Small intestine (tissue), 16 donors: ENCODE data around the gene SPTSSA. TPM values are rescaled to one million over a fixed set of nuclear protein-coding genes. Genes with fewer than 3 reads are reported as not detected.
"Not testable (repeated sequence)": the region's sequence is repeated elsewhere in the genome, so short reads cannot be mapped to it uniquely, and the experiment has no call there.

Source experiments
- DNase-seq, 2 donors: peaks; one replicate each; pipeline versions ENCODE4 v3.0.0 to v3.0.0-alpha.2; 2013
- FAIRE-seq: peaks from 2 replicates; lab custom pipeline; 2012; peaks lifted over from hg19 to GRCh38; lab: Jason Lieb, UNC
- H3K27ac ChIP-seq, 3 donors: one replicate each; pipeline ENCODE4 v1.5.1; 2013; ENCODE audit warnings: low read length in 2 of 3, mild to moderate bottlenecking in 2 of 3, control low read depth in 1 of 3, inconsistent platforms in 1 of 3, low read depth in 1 of 3, moderate library complexity in 1 of 3
- H3K27me3 ChIP-seq, 3 donors: one replicate each; pipeline ENCODE4 v1.6.1; 2013; ENCODE audit warnings: low read length in 3 of 3, inconsistent platforms in 1 of 3; ENCODE audit not compliant: control insufficient read depth in 3 of 3, insufficient read depth in 3 of 3
- H3K36me3 ChIP-seq, 3 donors: one replicate each; pipeline ENCODE4 v1.6.1; 2013; ENCODE audit warnings: low read length in 3 of 3, inconsistent platforms in 1 of 3, low read depth in 1 of 3, mild to moderate bottlenecking in 1 of 3, moderate library complexity in 1 of 3; ENCODE audit not compliant: control insufficient read depth in 3 of 3, insufficient read depth in 2 of 3
- H3K4me1 ChIP-seq, 3 donors: one replicate each; pipeline ENCODE4 v1.6.1; 2013; ENCODE audit warnings: low read length in 2 of 3, inconsistent platforms in 1 of 3, low read depth in 1 of 3, mild to moderate bottlenecking in 1 of 3, moderate library complexity in 1 of 3; ENCODE audit not compliant: control insufficient read depth in 3 of 3, insufficient read depth in 2 of 3
- H3K4me3 ChIP-seq, 3 donors: one replicate each; pipeline ENCODE4 v1.5.1; 2013; ENCODE audit warnings: low read length in 3 of 3, control low read depth in 1 of 3, inconsistent platforms in 1 of 3, low read depth in 1 of 3, mild to moderate bottlenecking in 1 of 3, moderate library complexity in 1 of 3
- H3K9me3 ChIP-seq, 2 donors: one replicate each; pipeline ENCODE4 v1.6.1; 2013; ENCODE audit warnings: low read depth in 1 of 2, low read length in 1 of 2; ENCODE audit not compliant: control insufficient read depth in 2 of 2, insufficient read depth in 1 of 2
- WGBS, 3 donors: extraction: QIAGEN DNeasy Blood & Tissue Kit; methylation state at CpG; one replicate each; pipeline ENCODE4 v1.1.7; 2013; 5-methylcytosine and 5-hydroxymethylcytosine counted together
- long read RNA-seq, 10 donors: transcript quantifications; one replicate each; lab custom pipeline, GENCODE V29; 2026
- polyA plus RNA-seq, 4 donors: library from polyadenylated mRNA; stranded (reverse) in 3 of 4; unstranded in 1 of 4; fragments of 200-250 nt in 3 of 4; fragments of 120-200 nt in 1 of 4; gene quantifications; one replicate each; pipeline versions ENCODE4 v1.2.1 to v1.2.3, GENCODE V29; 2013
- donor health status: healthy with polysubstance abuse.
- donor health status: control.
- donor health status: control.
- donor health status: Bipolar disorder and iron deficiency.
- donor health status: healthy.

The SPTSSA gene
- 10 to 100 TPM; 30.5 to 40.8 (median 36.7) TPM for polyA plus RNA-seq
- long read RNA-seq, donor 1 = 0 reads
- long read RNA-seq, donor 2, transcript SPTSSA-201 (2 exons, 2,777 nt) = major isoform, 14 of 14 reads
- long read RNA-seq, donor 2, partial matches to known transcripts = 0 of 14 reads
- long read RNA-seq, donor 2, other reads (novel, unspliced or antisense) = 0 of 14 reads
- long read RNA-seq, donor 3, transcript SPTSSA-201 (2 exons, 2,777 nt) = major isoform, 18 of 18 reads
- long read RNA-seq, donor 3, partial matches to known transcripts = 0 of 18 reads
- long read RNA-seq, donor 3, other reads (novel, unspliced or antisense) = 0 of 18 reads
- long read RNA-seq, donor 4, partial matches to known transcripts = 0 of 1 reads
- long read RNA-seq, donor 4, other reads (novel, unspliced or antisense) = 0 of 1 reads
- long read RNA-seq, donor 5, transcript SPTSSA-201 (2 exons, 2,777 nt) = major isoform, 5 of 5 reads
- long read RNA-seq, donor 5, partial matches to known transcripts = 0 of 5 reads
- long read RNA-seq, donor 5, other reads (novel, unspliced or antisense) = 0 of 5 reads
- long read RNA-seq, donor 6, transcript SPTSSA-201 (2 exons, 2,777 nt) = major isoform, 14 of 14 reads
- long read RNA-seq, donor 6, partial matches to known transcripts = 0 of 14 reads
- long read RNA-seq, donor 6, other reads (novel, unspliced or antisense) = 0 of 14 reads
- long read RNA-seq, donor 7 = 0 reads
- long read RNA-seq, donor 8, transcript SPTSSA-201 (2 exons, 2,777 nt) = major isoform, 8 of 8 reads
- long read RNA-seq, donor 8, partial matches to known transcripts = 0 of 8 reads
- long read RNA-seq, donor 8, other reads (novel, unspliced or antisense) = 0 of 8 reads
- long read RNA-seq, donor 9, transcript SPTSSA-201 (2 exons, 2,777 nt) = major isoform, 6 of 6 reads
- long read RNA-seq, donor 9, partial matches to known transcripts = 0 of 6 reads
- long read RNA-seq, donor 9, other reads (novel, unspliced or antisense) = 0 of 6 reads
- long read RNA-seq, donor 10, transcript SPTSSA-201 (2 exons, 2,777 nt) = major isoform, 63 of 63 reads
- long read RNA-seq, donor 10, partial matches to known transcripts = 0 of 63 reads
- long read RNA-seq, donor 10, other reads (novel, unspliced or antisense) = 0 of 63 reads

- FAIRE-seq (no peak), DNase-seq (peak; percentile 91 to 96)
- no peaks in the 10 kb centered on the region for H3K27me3 ChIP-seq
- H3K27ac ChIP-seq = peak within 1 kb of the TSS; percentile 91 to 97 (median 95)
- peaks cover 0 to 17% (median 0%) of the 10 kb centered on the region in 3 donors for H3K4me1 ChIP-seq
- H3K36me3 ChIP-seq = no peaks in the 10 kb centered on the region
- no peaks in the 10 kb centered on the region for H3K9me3 ChIP-seq
- H3K4me3 ChIP-seq = peak within 1 kb of the TSS; percentile 69 to 99 (median 92)
- 0 to 1% (median 1%) methylated on average over 52 to 82 of the region's 82 CpGs for WGBS, 3 donors
These were observed at the start of gene SPTSSA for GRCh38 chr14:34462132-34462893. Gene SPTSSA, minus strand, starts transcription at chr14:34462240. Its CDS starts 33 bp downstream, at chr14:34462207.

- Histone ChIP-seq H3K27me3 (no peaks in the 10 kb centered on the region), H3K9me3 (no peaks in the 10 kb centered on the region), H3K36me3 (no peaks in the 10 kb centered on the region), H3K4me3 (no peak overlapping the region), H3K4me1 (peaks cover 0 to 16% (median 0%) of the 10 kb centered on the region in 3 donors), H3K27ac (no peak overlapping the region)
- 93 to 97% (median 94%) methylated on average over 11 of the region's 11 CpGs for WGBS, 3 donors
- FAIRE-seq = no peak
- DNase-seq = no peak
These were observed 45.8 kb upstream of the SPTSSA start for GRCh38 chr14:34507884-34508283.

DNA sequence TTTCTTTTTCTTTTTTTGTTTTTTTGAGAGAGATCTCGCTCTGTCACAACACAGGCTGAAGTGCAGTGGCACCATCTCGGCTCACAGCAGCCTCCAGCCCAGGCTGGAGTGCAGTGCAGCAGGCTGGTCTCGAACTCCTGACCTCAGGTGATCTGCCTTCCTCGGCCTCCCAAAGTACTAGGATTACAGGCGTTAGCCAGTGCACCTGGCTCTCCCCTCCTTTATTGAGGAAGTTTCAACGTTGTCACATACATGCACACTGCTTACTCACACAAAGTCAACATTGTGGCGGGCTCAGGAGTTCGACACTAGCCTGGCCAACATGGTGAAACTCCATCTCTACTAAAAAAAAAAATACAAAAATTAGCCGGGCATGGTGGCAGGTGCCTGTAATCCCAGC is 45.4 kb upstream of the SPTSSA start:
- FAIRE-seq = no peak
- Histone ChIP-seq H3K27ac (no peak overlapping the region), H3K36me3 (no peaks in the 10 kb centered on the region), H3K4me3 (no peak overlapping the region), H3K9me3 (no peaks in the 10 kb centered on the region), H3K27me3 (no peaks in the 10 kb centered on the region), H3K4me1 (peaks cover 0 to 16% (median 0%) of the 10 kb centered on the region in 3 donors)
- WGBS, 3 donors = 37 to 62% (median 49%) methylated on average over 9 of the region's 9 CpGs
- DNase-seq = no peak

DNA sequence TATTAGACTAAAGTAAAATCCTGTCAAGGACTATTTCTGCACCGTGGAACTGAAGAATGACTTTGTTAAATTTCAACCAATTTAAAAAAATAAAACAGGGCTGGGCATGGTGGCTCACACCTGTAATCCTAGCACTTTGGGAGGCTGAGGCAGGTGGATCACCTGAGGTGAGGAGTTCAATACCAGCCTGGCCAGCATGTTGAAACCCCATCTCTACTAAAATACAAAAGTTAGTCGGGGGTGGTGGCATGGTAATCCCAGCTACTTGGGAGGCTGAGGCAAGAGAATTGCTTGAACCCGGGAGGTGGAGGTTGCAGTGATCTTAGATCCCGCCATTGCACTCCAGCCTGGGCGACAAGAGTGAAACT is 43.1 kb upstream of the SPTSSA start:
- not testable (repeated sequence) for H3K4me3 ChIP-seq, H3K9me3 ChIP-seq, FAIRE-seq, H3K36me3 ChIP-seq, H3K27me3 ChIP-seq, DNase-seq
- H3K27ac ChIP-seq = peak overlapping the region; percentile 22 to 79 (median 68)
- peaks cover 0 to 16% (median 0%) of the 10 kb centered on the region in 3 donors for H3K4me1 ChIP-seq
- 25 to 62% (median 55%) methylated on average over 5 of the region's 5 CpGs for WGBS, 3 donors

- FAIRE-seq = not testable (repeated sequence)
These were observed 42.0 kb upstream of the SPTSSA start for GRCh38 chr14:34504027-34504426.

GRCh38 chr14:34502545-34503225 is 40.6 kb upstream of the SPTSSA start:
- Histone ChIP-seq H3K9me3 (no peaks in the 10 kb centered on the region), H3K27me3 (no peaks in the 10 kb centered on the region), H3K27ac (peak overlapping the region in 1 of 3 donors; percentile 22), H3K4me1 (peaks cover 0 to 17% (median 3%) of the 10 kb centered on the region in 3 donors), H3K36me3 (no peaks in the 10 kb centered on the region), H3K4me3 (no peak overlapping the region)
- no peak for DNase-seq
- no peak for FAIRE-seq
- WGBS, 3 donors = 51 to 70% (median 56%) methylated on average over 2 of the region's 2 CpGs

More at GRCh38 chr14:34504027-34504426, 42.0 kb upstream of the SPTSSA start:
- H3K4me3 ChIP-seq, H3K27me3 ChIP-seq, DNase-seq, H3K9me3 ChIP-seq, H3K27ac ChIP-seq, H3K36me3 ChIP-seq: not testable (repeated sequence)
- H3K4me1 ChIP-seq = peaks cover 0 to 16% (median 0%) of the 10 kb centered on the region in 3 donors
- 69 to 91% (median 80%) methylated on average over 9 of the region's 9 CpGs for WGBS, 3 donors

GRCh38 chr14:34502001-34502400 is 40.0 kb upstream of the SPTSSA start:
- Histone ChIP-seq H3K27me3 (no peaks in the 10 kb centered on the region), H3K36me3 (no peaks in the 10 kb centered on the region), H3K4me1 (peaks cover 2 to 24% (median 3%) of the 10 kb centered on the region in 3 donors), H3K4me3 (no peak overlapping the region), H3K27ac (peak overlapping the region in 1 of 3 donors; percentile 22), H3K9me3 (no peaks in the 10 kb centered on the region)
- DNase-seq = no peak
- WGBS, 3 donors = 22 to 62% (median 39%) methylated on average over 2 of the region's 2 CpGs
- FAIRE-seq = no peak
